Occipital lobe (tissue), 2 donors: ENCODE measurements around the gene FMR1. TPM values are rescaled to one million over a fixed set of nuclear protein-coding genes. Genes with fewer than 3 reads are reported as not detected.

Source experiments
- DNase-seq: peaks from one replicate; lab custom pipeline; 2025; lab: John Stamatoyannopoulos, UW
- total RNA-seq: library from RNA; depleted of rRNA; stranded (reverse); fragments of >200 nt; gene quantifications from one replicate; pipeline ENCODE4 v1.2.3, GENCODE V29; 2014

The FMR1 gene
- total RNA-seq, 1 donor from 2014 or later, result 84.5 TPM

- DNase-seq, result no peak
These were observed 4.8 kb downstream of the FMR1 start for GRCh38 chrX:147916375-147916968.

DNA sequence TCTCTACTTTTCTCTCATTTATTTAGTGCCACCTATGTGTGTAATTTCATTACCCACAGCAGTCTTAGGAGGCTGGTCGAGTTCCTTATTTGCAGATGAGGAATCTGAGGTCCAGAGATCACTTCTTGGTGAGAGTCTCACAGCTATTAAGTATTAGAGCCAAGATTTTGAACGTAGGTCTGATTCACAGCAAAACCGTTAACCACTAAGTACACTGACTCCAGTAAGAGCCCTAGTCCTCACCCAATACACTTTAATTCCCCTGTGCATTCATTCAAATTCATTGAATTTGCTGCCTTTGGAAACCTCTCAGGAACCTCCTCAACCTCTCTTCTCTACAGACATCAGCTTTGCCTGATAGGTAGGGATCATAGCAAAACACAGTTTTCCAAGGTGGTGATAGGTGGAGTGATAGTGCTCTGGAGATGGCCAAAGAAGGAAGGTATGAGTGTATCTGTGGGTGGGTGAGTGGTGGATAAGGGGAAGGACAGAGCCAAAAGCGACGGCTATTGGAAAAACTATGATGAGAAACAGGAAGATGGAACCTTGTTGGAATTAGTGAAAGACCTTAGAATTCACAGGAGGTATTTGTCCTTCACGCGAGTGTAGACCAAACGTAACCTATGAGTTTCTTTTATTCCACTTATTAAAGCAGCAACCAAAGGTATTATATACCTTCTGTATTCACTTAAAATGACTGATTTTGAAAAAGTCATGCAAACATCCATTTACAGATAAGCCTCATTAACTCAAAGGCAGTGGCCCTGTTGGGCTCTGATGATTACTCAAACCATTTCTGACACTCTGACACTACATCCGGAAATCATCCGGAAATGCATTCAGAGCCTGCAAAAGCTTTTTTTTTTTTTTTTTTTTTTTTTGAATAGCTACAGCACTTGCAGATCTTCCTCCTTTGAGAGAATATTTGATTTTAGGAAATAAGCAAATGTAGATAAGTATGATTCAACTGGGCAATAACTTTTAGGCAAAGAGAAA is 6.3 kb downstream of the FMR1 start:
- no peak for DNase-seq

- DNase-seq, result no peak
These were observed 8.5 kb downstream of the FMR1 start for GRCh38 chrX:147920161-147920666.

DNA sequence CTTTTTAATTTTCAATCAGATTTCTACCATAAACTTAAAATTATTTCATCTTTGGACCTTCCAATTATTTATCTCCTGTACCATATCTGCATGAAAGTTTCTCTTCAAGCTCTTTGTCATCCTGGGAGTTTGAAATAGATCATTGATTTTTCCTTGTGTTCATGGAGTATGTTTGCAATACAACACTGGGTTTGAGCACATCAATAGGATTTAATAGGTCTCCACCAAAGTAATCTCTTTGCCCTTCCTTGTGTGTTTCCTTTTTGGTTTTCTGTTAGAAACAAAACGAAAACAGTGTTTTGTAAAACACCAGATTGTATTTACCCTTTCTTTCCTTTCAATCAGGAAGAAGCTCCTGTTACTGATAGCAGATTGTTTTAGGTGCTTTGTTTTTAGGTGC is 11.9 kb downstream of the FMR1 start:
- DNase-seq, result no peak

DNA sequence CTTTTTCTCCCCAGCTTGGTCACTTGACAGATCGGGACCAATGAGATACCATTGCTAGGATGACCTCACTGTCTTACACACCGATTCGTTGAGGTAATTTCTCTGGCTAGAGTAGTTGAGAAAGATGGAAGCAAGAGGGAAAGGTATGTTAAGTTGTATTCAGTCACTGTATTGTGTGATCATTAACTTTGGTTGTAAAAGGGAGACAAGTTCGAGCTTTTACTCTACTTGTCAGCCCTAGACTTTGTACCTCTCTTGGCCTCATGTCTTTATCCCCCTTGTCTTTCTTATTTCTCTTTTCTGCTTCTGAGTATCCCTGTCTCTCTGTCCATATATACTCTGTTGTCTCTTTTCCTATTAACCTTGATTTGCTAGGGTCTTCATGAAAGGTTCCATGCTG is 15.5 kb downstream of the FMR1 start:
- DNase-seq, result no peak

- no peak for DNase-seq
These were observed 22.1 kb downstream of the FMR1 start for GRCh38 chrX:147933815-147934214.

DNA sequence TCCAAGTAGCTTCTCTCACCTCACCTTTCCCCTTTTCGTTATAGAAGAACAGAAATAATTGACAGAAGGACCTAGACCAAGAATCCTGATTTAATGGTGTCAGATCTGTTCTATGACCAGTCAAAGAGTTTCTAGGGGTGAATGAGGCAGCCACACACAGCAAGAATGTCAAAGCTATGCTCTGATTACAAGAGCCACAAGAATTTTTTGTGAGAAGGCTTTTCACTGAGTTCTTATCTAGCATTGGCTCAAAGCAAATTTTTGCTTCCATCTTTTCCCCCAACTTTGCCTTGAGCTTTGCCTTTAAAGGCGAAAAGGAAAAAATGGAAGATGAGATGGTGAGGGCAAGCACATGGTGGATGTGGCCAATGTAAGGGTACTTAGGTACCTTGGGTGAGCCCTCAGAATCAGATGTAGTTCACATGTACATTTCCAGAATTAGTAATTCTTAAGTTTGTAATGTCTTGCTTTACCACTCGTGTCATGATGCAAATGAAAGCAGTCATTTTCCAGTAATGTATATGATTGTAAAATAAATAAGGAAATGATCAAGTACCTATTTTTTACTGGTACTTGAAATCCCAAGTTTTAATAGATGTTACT is 23.5 kb downstream of the FMR1 start:
- DNase-seq, result no peak

DNA sequence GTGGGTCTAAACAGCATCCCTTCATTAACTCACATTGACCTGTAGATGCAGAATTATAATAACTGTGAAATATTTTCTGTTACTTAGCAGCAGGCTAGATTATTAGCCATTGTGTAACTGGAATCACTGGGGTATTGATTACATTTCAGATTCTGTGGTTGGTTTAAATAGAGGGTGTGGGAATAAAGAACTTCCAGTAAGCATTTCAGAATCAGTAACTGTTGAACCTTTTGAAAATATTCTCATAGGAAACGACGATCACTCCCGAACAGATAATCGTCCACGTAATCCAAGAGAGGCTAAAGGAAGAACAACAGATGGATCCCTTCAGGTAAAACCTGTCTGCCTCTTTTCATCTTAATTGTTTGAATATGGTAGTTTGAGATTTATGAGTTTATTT is 33.6 kb downstream of the FMR1 start:
- no peak for DNase-seq

DNA sequence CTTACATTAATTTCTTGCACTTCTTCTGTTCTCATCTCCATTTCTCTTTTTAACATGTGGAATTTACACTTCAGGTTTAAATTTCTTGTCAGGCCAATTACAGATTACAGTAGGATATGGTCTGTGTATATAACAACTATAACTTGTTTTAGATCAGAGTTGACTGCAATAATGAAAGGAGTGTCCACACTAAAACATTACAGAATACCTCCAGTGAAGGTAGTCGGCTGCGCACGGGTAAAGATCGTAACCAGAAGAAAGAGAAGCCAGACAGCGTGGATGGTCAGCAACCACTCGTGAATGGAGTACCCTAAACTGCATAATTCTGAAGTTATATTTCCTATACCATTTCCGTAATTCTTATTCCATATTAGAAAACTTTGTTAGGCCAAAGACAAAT is 36.8 kb downstream of the FMR1 start:
- DNase-seq, result no peak

DNA sequence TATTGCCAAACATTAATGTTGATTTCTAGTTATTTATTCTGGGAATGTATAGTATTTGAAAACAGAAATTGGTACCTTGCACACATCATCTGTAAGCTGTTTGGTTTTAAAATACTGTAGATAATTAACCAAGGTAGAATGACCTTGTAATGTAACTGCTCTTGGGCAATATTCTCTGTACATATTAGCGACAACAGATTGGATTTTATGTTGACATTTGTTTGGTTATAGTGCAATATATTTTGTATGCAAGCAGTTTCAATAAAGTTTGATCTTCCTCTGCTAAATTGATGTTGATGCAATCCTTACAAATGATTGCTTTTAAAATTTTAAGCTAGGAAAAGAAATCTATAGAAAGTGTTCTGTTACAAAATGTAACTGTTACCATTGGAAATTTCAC is 38.6 kb downstream of the FMR1 start:
- no peak for DNase-seq

DNA sequence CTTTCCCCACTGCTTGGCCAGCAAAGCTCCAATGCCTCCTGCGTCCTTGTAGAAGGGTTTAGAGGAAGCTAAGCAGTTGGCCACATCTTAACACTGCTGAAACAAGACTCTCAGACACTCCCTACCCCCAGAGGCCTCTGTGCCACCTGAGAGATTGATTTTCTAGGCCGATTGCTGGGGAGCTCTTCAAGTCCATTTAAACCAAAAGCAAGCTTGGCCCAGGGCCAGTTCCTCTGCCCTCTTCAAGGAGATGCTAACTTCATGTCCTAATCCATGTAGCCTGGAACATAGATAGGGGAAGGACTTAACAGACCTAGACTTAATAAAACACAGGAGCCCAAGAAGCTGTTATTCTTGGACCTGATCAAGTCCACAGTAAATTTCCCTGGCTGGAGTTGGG is 42.3 kb downstream of the FMR1 start:
- no peak for DNase-seq

GRCh38 chrX:147957291-147957690 is 45.6 kb downstream of the FMR1 start:
- DNase-seq, result no peak

GRCh38 chrX:147958291-147958690 is 46.6 kb downstream of the FMR1 start:
- DNase-seq, result no peak

DNA sequence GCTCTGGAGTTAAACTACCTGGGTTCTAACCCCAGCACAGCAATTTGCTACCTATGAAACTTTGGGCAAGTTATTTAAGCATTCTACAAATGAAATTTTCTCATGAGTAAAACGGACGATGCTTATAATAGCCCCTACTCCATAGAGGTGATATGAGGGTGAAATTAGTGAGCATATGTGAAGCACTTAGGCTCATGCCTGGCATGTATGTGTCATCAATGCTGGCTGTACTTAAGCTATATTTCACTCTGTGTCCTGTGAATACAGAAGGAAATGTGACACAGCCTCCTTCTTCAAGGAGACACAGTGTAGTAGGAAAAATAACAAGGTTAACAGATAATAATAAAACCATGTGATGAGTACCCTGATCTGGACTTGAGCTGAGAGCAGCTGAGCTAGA is 49.0 kb downstream of the FMR1 start:
- DNase-seq, result no peak

DNA sequence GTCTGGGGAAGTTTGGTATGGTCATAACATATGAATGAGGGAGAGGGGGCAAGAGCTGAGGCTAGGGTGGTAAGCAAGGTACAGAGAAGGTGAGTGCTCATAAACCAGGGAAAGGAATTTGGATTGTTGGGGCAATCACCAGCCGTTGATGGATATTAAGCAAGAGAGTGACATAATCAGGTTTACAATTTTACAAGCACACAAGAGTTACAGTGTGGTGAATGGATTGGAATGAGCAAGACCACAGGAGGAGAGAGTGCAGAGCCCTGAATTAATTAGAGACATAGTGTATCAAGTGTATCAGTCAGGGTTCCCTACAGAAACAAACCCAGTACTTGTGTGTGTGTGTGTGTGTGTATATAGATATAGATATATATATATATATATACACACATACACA is 50.8 kb downstream of the FMR1 start:
- DNase-seq, result no peak

DNA sequence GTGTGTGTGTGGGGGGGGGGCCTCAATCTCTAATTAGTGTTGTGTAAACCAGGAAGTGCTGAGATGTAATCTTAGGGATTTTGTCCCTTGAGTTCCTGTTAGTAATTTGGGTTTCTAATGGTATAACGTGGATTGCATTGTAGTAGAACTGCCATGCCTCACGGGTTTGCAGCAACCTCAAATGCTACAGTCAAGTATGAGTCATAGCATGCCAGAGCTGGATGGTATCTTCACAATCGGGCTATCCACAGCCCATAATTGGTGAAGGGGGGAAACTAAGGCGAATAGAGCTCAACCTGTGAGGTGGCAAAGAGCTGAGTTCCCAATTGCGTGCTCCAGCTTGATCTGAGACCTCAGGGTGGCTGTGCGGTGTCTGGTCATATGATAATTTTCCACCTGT is 67.2 kb downstream of the FMR1 start:
- DNase-seq, result no peak

DNA sequence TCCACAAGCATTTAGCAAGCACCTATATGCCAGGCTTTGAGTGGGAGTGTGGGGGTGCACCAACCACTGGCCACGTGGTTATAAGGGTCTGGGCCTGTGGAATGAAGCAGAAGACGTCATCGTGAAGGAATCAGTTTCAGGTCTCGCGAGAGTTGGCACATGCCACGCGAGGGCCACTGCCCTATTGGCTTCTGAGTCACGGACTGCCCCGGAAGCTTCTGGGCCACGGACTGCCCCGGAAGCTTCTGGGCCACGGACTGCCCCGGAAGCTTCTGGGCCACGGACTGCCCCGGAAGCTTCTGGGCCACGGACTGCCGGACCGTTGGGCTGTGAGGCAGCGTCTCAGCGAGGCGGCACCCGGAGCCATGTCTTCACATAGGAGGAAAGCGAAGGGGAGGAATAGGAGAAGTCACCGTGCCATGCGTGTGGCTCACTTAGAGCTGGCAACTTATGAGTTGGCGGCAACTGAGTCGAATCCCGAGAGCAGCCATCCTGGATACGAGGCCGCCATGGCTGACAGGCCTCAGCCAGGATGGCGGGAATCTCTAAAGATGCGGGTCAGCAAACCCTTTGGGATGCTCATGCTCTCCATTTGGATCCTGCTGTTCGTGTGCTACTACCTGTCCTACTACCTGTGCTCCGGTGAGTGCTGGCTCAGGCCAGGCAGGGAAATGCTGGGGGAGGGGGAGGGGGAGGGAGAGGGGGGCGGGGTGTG is 69.5 kb downstream of the FMR1 start, which contains the start of gene FMR1NB:
Gene FMR1NB (plus strand): TSS at position 300 of the 715 bp plus-strand sequence. CDS start 66 bp downstream, at position 366.
- no peak for DNase-seq
